GM18867 (cell line): Measurements from ENCODE around the gene TBC1D16.

ENCODE experiments used
- ATAC-seq: cut with Tn5 transposase; IDR thresholded peaks from one replicate; pipeline ENCODE4 v1.9.1; 2021; ENCODE audit warnings: mild to moderate bottlenecking, moderate library complexity; ENCODE audit not compliant: unreplicated experiment

Gene TBC1D16

DNA sequence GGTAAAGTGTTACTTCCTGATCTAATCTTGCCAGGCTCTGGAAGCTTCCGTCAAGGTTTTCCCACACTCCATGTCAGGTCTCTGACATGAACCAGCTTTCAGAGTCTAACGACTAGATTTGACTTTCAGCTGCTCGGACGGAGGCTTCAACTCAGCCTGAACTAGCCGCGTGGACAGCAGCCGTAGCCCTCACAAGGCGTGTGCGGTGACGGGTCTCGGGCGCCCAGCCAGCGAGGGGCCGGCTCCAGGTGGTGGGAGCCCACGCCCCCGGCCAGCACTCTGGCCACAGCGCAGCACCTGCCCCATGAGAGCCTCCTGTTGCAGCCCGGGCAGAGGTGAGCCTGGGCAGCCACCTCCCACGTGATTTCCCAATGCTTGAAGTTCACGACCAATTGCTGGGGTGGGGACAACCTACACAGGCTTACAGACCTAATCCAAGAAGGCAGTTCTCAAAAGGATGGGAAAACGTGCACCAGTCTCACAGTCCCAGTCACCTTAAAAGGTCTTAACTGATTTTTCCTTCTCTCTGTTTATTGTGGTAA lies 45.5 kb downstream of the TBC1D16 start:
- no peak for ATAC-seq

DNA sequence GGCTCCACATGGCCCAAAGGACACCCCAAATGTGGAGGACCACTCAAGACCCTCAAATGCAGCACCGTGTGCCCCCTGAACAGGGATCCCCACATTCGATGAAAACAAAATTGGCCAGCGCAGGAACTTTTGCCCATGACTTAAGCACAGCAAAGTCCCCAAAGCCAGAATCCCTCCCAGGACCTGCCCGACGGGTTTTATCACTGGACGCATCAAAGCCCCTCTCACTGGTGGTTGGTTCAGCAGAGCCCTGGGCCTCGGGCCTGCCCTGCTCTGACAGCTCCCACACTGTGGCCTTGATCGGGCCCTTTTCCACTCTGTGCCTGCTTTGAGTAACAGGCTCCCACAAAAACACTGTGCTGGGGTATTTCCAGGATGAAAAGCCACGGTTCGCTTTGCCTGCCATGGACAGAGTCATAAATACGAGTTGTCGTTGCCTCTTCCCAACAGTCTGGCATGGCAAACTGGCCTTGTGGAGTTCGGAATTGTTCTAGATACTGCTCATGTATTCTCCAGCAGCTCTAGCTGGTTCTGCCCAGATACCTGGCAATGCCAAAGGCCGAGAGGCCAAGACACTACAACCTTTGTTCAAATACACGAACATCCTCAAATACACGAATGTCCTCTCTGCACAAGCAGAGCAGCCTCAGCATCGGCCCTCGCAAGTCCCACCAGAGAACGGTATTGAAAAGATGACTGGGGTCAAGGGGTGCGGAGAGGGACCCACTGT lies 46.4 kb downstream of the TBC1D16 start:
- no peak for ATAC-seq

DNA sequence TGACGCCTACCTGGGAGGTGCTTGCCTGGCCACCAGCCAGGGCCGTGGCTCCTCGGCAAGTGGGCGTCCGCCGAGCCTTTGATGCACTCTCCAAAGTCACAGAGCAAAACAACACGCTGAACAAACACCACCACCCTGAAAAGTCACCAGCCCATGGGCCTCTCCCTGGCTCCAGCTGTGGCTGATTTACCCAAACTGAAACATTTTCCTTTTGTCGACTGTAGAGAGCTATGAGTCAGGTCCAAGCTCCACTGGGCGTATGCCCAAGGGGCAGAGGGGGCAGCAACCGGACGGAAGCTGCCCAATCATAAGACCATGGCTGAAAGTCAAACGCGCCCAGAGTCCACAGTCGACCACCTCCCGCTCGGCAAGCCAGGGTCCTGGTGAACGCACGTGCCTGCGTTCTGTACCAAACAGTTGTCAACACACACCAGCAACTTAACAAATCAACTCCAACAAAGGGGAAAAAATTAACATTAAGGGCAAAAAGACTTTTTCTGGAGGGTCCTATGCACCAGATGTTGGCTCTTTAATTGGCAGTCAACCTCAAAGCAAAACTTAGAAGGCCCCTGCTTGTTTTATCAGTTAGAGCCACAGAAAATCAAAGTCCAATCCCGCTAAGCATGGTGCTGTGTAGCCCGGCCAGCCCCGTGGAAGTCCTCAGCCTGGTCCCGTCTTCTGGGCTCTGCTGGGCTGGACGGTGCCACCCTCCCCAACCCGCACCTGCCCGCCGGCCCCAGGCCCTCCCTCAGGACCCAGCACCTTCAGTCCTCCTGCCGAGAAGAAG lies 47.3 kb downstream of the TBC1D16 start:
- no peak for ATAC-seq

DNA sequence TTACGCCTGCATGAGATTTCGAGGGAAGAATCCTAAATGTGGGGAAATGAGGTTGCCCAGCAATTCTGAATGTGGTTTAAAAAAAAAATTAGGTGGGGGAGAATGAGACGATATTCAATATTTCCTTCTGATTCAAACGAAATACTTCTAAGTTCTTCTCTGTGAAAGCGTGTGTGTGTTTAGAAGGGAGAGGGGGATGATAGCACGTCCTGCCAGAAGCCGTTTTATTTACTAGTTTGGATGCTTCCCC lies 47.8 kb downstream of the TBC1D16 start:
- ATAC-seq, result no peak

DNA sequence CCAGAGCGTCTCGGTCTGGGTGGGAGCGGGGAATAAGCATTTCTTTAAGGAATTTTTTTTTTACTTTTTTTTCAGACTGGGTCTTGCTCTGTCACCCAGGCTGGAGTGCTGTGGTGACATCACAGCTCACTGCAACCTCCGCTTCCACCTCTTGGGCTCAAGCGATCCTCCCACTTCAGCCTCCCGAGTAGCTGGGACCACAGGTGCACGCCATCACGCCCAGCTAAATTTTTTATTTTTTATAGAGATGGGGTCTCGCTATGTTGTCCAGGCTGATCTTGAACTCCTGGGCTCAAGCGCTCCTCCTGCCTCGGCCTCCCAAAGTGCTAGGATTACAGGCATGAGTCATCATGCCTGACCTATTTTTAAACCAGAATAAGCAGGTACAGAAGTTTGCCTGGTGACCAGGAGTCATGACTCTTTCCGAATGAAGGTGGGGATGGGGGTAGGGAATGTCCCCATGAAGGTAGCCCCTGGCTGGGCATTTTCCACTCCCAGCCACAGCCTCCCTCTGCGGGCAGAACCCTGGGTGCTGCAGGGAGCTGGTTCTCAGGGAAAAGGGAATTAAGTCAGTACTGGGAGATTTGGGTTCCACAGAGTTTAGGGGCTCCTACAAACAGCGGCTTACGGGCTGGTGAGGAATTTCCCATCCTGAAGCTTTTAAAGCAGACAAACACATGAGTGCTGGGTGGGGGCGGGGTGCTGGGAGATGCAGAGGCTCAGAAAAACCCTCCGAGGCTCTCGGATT lies 48.3 kb downstream of the TBC1D16 start:
- no peak for ATAC-seq

DNA sequence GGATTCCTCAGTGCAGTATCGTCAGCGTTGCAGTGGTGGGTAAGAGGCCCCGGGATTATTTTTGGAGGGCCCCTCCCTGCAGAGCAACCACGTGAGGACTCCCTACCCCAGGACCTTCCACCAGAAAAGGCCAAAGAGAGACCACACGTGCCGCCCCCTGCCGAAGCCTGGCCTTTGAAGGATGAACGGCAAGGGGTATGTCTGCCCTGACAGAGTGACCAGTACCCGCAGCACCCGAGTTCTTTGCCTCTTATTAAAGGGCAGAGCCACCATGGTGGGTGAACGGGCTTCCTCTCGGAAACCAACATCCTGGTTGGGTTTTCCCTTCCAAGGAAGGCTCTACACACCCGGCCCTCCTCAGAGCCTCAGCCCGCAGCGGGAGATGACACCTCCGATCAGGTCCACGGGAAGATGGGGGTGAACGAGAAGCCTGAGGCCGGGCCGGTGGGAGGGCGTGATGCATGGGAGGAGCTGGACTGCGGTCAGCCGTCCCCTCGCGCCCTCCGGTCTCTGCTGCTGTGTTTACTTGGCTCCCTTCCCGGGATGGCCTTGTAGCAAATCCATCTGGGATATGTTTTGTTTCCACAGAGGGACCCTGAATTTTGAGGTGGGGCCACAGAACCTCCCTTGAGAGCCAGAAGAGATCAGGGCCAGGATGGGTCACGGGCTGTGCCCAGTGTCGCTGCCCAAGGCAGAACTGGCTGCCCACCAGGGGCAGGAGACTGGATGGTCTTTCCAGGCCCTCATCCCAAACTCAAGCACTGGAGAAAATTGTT lies 49.1 kb downstream of the TBC1D16 start:
- no peak for ATAC-seq

- ATAC-seq, result no peak
Observed at GRCh38 chr17:79985943-79986391, 49.7 kb downstream of the TBC1D16 start.

DNA sequence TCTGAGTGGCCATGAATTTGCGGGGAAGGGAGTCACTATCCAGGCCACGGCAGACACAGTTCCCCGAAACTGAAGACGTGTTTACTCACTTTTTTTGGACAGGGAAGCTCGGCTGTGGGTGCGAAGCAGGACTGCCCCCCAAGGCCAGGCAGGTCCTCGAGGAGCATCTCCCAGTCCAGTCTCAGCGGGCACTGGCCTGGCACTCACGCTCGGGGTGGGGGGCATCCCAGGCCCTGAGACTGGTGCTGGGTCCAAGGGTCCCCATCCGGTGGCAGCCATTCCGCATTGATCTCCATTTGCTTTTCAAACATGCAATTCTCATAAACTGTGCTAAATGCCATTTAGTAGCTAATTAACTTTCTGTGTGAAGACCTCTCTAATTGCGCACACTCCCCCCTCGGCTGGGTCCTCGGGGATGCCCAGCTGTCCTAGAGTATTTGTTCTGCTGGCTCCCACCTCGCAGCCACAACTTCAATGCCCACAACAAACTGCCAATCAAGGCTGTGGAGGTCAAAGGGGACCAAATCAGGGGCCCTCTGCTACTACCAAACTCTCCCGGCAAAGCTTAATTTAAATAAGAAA lies 50.2 kb downstream of the TBC1D16 start:
- ATAC-seq, result no peak

GRCh38 chr17:79984877-79985276 lies 50.8 kb downstream of the TBC1D16 start:
- ATAC-seq, result no peak

DNA sequence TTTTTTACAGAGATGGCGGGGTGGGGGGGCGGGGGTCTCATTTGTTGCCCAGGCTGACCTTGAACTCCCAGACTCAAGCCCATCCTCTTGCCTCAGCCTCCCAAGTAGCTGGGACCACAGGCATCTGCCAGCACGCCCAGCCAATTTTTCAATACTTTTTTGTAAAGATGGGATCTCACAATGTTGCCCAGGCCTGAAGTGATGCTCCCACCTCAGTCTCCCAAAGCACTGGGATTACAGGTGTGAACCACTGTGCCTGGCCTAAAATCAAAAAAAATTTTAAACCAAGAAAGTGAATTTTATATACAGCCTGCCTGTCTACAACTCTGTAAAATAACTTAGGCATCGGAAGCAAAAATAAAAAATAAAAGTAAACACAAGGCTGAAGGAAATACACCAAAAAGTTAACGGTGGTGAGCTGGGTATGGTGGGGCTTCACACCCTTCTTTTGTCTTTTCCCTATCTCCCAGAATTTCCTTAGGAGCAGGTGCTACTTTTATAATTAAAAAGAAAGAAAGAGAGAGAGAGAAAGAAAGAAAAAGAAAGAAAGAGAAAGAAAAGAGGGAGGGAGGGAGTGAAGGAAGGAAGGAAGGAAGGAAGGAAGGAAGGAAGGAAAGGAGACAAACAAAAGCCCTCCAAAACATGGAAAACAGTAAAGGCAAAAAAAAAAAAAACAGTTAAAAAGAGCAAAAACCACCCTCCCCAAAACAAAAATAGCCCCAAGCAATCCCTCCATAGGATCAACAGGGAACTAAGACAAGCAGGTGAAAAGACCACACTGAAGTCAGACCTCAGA lies 51.4 kb downstream of the TBC1D16 start:
- no peak for ATAC-seq

- ATAC-seq, result no peak
Observed at GRCh38 chr17:79983456-79983855, 52.2 kb downstream of the TBC1D16 start.

GRCh38 chr17:79982986-79983385 lies 52.7 kb downstream of the TBC1D16 start:
- no peak for ATAC-seq

DNA sequence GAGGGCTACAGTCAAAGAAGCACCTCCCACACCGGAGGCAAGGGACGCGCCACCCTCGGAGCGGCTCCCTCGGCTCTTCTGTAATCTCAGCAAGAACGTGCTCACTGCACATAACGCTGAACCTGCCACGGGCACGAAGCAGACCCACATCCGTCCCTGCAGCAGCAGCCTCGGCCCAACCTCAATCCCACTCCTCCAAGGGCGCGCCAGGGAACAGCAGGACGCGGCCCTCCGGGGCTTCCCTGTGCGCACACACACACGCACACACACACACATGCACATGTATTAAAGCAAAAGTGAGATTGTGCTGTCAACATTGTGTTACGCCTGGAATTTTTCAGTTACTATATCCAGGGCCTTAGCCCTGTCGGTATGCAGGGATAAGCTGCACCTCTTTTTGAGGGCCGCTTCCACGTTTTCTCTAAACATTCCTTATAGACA lies 54.0 kb downstream of the TBC1D16 start:
- ATAC-seq, result no peak

DNA sequence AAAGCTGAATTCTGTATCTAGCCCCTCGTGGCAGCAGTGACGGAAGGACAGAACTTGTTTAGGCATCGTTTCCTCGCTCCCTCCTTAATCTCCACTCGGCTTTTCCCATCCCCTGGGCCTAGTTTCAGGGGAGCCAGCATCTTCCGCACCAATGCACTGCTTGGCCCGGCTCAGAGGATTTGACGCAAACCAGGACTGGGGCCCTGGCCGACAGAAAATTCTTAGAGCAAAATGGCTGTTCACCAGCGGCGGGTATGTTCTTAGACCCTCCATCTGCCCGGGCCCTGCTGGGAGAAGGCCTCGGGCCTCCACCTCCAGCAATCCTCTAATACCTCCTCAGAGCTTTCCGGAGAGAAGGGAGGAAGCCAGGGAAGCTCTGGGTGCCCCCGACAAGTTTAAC lies 54.6 kb downstream of the TBC1D16 start:
- no peak for ATAC-seq

DNA sequence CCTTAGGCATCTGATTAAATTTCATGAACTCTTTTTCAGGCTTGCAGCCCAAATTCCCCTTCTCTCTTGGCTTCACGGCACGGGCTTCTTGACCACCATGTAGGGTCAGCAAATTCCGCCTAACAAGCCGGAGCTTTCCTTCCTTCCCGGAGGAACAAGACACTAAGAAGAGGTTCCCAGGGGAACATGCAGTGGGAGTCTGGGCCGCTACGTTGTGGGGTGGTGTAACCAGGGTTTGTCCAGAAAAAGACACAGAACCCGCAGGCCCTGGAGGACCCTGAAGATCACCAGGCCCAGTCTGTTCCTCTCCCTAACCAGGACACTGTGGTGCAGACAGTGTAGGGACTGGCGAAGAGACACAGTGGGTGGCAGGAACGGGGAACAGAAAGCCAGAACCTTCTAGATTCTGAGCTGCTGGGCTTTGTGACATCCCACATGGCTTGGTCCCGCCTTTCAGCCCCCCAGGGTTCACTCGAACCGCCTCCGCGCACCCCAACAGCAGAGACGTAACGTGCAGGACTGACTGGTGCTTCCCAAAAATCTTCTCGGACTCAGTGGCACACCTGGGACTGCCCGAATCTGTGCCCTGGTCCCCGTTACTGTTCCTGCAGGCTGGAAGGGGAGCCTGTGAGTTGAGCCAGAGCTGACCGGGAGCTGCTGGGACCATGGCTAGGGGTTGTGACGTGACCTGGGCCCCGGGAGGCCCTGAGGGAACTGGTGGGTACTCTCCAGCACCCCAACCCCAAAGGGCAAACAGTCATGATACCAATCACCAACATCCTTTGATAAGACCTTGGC lies 55.2 kb downstream of the TBC1D16 start:
- ATAC-seq, result no peak

DNA sequence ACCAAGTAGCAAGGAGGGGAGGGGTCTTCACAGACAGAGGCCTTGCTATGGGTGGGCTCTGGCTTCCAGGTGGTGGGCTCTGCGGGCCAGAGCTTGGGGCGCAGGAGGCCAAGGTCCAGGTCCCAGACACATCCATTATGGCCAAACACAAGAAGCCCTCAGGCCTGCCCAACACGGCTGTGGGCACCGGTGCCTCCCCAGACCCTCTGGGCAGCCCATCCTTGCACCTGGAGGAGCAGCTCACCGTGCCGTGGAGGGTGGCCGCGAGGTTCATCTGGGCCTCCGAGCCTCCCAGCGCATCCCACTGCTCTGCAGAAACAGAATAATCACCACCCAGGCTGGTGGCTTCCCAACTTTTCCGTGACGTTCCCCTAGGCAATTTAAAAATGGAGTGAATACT lies 55.9 kb downstream of the TBC1D16 start:
- ATAC-seq, result no peak

DNA sequence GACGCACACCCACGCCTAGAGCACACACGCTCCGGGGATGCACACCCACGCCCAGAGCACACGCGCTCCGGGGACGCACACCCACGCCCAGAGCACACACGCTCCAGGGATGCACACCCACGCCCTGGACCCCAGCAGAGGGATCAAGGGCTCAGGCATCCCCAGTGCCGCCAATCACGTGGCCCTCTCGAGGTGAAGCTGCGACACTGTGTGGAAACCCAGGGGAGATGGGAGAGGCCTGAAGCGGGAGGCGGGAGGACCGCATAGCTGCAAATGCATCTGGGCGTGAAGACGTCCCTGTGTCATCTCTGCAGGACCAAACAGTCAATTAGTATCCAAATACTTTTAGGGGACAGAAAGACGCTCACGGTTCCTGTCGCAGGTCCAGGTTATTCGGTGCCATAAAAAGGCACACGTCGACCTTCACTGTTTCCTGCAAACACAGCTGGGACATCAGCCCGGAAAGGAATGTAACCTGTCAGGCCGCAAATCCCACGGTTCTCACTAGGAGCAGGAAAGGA lies 56.4 kb downstream of the TBC1D16 start:
- no peak for ATAC-seq

DNA sequence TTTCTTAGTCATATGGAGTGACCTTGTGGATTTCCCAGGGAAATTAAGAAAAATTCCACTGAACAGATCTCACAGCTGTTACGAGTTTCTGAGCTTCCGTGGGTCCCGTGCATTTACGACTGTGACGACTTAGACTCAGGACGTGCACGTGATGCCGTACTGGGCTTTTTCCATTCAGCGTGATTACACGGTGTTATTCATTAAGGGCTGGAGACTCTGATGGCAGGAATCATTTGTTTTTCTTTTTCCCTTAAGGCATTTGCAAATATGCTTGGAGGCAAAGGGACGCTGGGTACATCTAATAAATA lies 57.2 kb downstream of the TBC1D16 start:
- ATAC-seq, result no peak
